Epithelial cell of proximal tubule (primary cell): Measurements from ENCODE around the gene SP1. TPM values are rescaled to one million over a fixed set of nuclear protein-coding genes. Genes with fewer than 3 reads are reported as not detected.

Experiments used
- DNase-seq: peaks from one replicate; pipeline ENCODE4 v3.0.0-alpha.2; 2011; ENCODE audit warnings: low read depth
- H3K4me3 ChIP-seq: 2 replicates; pipeline ENCODE4 v1.5.1; 2011; ENCODE audit warnings: low read depth, mild to moderate bottlenecking, low read length
- total RNA-seq: library from RNA; depleted of rRNA; stranded (reverse); fragments of >200 nt; gene quantifications from 2 replicates; pipeline ENCODE4 v1.2.3, GENCODE V29; 2015
- TF ChIP-seq, protein P1 (sequence below): conservative IDR thresholded peaks from 2 replicates; pipeline ENCODE4 v1.5.1; 2012; ENCODE audit warnings: low read depth, mild to moderate bottlenecking, low read length

Gene SP1
- total RNA-seq, 1 donor from 2014 or later = 29.2 TPM

DNA sequence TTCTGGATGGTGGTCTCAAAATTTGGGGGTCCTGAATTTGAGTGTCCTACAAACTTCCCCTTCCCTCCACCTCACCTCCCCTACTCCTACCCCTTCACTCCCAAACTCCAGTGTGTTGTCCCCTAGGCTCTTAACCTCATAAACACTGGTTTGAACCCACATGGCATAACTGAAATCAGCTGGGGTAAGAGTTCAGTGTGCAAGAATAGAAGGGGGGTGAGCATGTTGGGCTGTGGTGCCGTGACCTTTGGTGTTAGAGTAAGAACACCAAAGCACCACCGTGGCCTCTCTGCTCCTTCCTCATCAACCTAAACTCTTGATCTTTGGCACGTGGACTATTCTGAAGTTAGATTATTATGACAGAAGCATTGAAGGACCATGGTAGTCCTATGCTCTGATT is 83.0 kb downstream of the SP1 start:
- TF ChIP-seq, protein P1, sequence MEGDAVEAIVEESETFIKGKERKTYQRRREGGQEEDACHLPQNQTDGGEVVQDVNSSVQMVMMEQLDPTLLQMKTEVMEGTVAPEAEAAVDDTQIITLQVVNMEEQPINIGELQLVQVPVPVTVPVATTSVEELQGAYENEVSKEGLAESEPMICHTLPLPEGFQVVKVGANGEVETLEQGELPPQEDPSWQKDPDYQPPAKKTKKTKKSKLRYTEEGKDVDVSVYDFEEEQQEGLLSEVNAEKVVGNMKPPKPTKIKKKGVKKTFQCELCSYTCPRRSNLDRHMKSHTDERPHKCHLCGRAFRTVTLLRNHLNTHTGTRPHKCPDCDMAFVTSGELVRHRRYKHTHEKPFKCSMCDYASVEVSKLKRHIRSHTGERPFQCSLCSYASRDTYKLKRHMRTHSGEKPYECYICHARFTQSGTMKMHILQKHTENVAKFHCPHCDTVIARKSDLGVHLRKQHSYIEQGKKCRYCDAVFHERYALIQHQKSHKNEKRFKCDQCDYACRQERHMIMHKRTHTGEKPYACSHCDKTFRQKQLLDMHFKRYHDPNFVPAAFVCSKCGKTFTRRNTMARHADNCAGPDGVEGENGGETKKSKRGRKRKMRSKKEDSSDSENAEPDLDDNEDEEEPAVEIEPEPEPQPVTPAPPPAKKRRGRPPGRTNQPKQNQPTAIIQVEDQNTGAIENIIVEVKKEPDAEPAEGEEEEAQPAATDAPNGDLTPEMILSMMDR = no peak
- DNase-seq = no peak
- no peak overlapping the region for H3K4me3 ChIP-seq

DNA sequence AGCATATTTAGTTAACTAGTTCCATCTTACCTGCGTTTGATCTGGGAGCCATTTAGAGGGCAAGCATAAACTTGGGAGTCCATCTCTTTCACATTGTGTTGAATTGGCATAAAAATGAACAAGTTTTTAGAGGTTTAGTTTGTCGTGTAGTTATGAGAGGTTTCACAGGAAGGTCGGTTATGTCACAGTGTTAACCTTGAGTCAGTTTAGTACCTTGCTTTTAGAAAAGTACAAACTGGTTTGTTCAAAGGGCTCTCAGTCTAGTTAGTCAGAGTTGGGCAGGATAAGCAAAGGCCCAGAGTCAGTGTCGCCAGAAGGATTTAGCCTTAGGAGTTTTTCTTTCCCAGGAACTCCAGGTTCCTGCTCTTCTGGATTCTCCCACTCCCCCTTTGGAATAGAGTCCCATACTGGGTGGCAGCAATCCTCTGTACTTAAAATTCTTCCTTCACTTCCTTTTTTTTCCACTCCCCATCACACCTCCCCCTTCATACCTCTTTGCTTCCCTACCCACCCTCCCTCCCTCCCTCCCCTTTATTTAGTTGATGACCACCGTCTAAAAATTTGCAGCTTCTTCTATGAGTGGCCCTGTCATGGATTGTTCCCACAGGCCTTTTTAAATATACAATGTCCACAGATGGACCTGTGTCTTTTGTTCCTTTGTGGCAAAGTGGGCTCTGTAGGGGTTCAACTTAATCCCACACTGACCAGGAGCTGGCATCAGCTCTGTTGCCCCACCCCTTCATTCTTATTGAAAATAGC is 84.0 kb downstream of the SP1 start:
- TF ChIP-seq, protein P1 = no peak
- no peak overlapping the region for H3K4me3 ChIP-seq
- DNase-seq = no peak

DNA sequence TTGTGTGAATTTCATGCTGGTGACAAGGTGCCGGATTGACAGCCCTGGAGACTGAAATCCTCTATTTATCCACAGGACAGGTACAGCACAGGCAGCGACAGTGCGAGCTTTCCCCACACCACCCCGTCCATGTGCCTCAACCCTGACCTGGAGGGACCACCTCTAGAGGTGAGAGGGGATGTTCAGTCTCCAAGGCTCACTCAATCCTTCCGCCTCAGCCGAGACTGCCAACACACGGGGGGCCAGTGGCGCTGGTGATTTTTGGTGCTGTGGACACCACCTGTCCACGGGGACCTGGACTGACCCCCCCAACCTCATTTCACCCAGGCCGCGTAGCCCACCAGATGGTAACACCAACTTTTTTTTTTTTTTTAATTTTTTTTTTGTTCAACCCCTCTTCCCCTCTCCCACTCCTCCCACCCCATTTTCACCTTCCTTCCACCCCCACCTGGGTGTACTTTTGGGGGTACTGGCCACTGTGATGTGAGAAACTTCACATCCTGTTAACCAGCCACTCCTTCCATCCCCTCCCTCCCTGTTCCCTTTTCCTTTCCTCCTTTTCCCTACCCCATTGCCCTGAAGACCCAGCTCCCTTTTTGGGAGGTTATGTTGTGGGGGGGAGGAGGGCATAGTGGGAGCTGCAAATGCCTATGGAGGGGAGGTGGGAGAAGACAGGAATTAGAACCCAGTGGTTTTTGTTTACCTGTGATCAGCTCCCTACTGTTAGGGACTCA is 84.9 kb downstream of the SP1 start:
- TF ChIP-seq, protein P1 = no peak
- no peak overlapping the region for H3K4me3 ChIP-seq
- no peak for DNase-seq

DNA sequence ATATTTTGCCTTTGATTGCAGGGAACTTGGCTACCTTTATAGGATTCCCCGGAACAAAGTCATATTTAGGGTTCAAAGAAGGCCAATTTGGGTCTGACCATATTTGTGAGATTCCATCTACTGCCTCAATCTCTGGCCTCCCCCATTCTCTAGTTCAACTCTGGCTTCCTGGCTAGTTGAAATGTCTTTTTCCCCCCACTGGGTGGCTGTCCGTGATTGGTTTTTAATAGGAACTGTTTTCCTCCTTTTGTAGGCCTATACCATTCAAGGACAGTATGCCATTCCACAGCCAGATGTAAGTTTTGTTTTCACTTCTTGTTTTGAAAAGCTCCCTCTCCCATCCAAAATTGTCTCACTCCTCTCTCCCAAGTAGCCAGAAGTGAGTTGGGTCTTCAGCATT is 85.7 kb downstream of the SP1 start:
- no peak for DNase-seq
- TF ChIP-seq, protein P1 = no peak
- H3K4me3 ChIP-seq = no peak overlapping the region

Other genes starting within 250 kb of the SP1 start
- 5.5 and 7.0 TPM in 2 replicates for gene ZNF740, start 199.5 kb upstream of the SP1 start, total RNA-seq
- 1.6 and 10.4 TPM in 2 replicates for gene CSAD, start 199.3 kb upstream of the SP1 start, total RNA-seq
- 0.46 and 3.3 TPM in 2 replicates for gene ITGB7, start 172.9 kb upstream of the SP1 start, total RNA-seq
- gene RARG, start 148.0 kb upstream of the SP1 start, total RNA-seq = 4.2 and 6.1 TPM in 2 replicates
- 32.0 and 40.1 TPM in 2 replicates for gene ESPL1, start 111.9 kb upstream of the SP1 start, total RNA-seq
- gene PFDN5, start 84.6 kb upstream of the SP1 start, total RNA-seq = 353 and 443 TPM in 2 replicates
- 65.3 and 70.9 TPM in 2 replicates for gene MYG1, start 80.5 kb upstream of the SP1 start, total RNA-seq
- 80.3 and 84.5 TPM in 2 replicates for gene AAAS, start 58.6 kb upstream of the SP1 start, total RNA-seq
- gene SP7, start 43.8 kb upstream of the SP1 start, total RNA-seq = not detected in 2 replicates
- gene AMHR2, start 43.7 kb downstream of the SP1 start, total RNA-seq = not detected in 2 replicates
- 132 and 137 TPM in 2 replicates for gene PRR13, start 61.6 kb downstream of the SP1 start, total RNA-seq
- 153 and 169 TPM in 2 replicates for gene PCBP2, start 71.9 kb downstream of the SP1 start, total RNA-seq
- 5.8 and 16.7 TPM in 2 replicates for gene MAP3K12, start 119.3 kb downstream of the SP1 start, total RNA-seq
- 51.9 and 78.2 TPM in 2 replicates for gene TARBP2, start 121.1 kb downstream of the SP1 start, total RNA-seq
- not detected in 2 replicates for gene NPFF, start 127.3 kb downstream of the SP1 start, total RNA-seq
- gene ATF7, start 246.2 kb downstream of the SP1 start, total RNA-seq = 8.8 and 9.2 TPM in 2 replicates